Loucy (cell line): ENCODE measurements around the gene CAPNS2.

Source experiments
- EZH2phosphoT487 ChIP-seq: fragments of 200-600 bp; IDR thresholded peaks from 2 replicates; pipeline ENCODE4 v1.6.1; 2018; ENCODE audit warnings: antibody characterized with exemption, mild to moderate bottlenecking, moderate library complexity, borderline replicate concordance
- TF ChIP-seq, protein P1 (sequence below): fragments of 200-600 bp; sonication (generic); conservative IDR thresholded peaks from 2 replicates; pipeline ENCODE4 v1.5.1; 2014; ENCODE audit warnings: mild to moderate bottlenecking, antibody characterized with exemption, low read length

DNA sequence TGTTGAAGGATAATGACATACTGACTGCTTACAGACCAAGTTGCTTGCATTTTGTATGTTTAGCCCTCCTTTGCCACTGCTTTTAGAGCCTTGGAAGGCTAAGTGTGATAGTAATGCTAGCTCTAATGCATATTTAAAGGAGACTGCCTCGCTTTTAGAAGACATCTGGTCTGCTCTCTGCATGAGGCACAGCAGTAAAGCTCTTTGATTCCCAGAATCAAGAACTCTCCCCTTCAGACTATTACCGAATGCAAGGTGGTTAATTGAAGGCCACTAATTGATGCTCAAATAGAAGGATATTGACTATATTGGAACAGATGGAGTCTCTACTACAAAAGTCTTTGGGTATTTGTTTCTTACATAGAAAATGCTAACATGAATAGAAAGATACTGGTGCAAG lies 19.1 kb downstream of the CAPNS2 start:
- TF ChIP-seq, protein P1, sequence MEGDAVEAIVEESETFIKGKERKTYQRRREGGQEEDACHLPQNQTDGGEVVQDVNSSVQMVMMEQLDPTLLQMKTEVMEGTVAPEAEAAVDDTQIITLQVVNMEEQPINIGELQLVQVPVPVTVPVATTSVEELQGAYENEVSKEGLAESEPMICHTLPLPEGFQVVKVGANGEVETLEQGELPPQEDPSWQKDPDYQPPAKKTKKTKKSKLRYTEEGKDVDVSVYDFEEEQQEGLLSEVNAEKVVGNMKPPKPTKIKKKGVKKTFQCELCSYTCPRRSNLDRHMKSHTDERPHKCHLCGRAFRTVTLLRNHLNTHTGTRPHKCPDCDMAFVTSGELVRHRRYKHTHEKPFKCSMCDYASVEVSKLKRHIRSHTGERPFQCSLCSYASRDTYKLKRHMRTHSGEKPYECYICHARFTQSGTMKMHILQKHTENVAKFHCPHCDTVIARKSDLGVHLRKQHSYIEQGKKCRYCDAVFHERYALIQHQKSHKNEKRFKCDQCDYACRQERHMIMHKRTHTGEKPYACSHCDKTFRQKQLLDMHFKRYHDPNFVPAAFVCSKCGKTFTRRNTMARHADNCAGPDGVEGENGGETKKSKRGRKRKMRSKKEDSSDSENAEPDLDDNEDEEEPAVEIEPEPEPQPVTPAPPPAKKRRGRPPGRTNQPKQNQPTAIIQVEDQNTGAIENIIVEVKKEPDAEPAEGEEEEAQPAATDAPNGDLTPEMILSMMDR: no peak
- no peak for TF ChIP-seq EZH2phosphoT487
